Right renal pelvis (tissue), 4 donors: ENCODE measurements around the gene RER1. TPM values are rescaled to one million over a fixed set of nuclear protein-coding genes. Genes with fewer than 3 reads are reported as not detected.

Experiments used
- polyA plus RNA-seq, 4 donors: library from polyadenylated mRNA; unstranded; fragments of 120-200 nt; gene quantifications; one replicate each; pipeline ENCODE4 v1.2.1, GENCODE V29; 2013; ENCODE audit not compliant: insufficient read length in 4 of 4

RER1 gene
- polyA plus RNA-seq, 4 donors, result 122 to 126 (median 125) TPM

Other genes with a start within 250 kb of the RER1 start
- gene FAAP20, start 197.1 kb upstream of the RER1 start, polyA plus RNA-seq, result 10 to 100 TPM; 31.9 to 68.8 (median 36.5) TPM
- gene SKI, start 163.5 kb upstream of the RER1 start, polyA plus RNA-seq, result 10 to 100 TPM; 52.8 to 64.9 (median 57.0) TPM
- 10 to 100 TPM; 10.0 to 15.6 (median 11.5) TPM for gene MORN1, start 287 bp upstream of the RER1 start, polyA plus RNA-seq
- 10 to 100 TPM; 21.0 to 29.9 (median 23.3) TPM for gene PEX10, start 20.7 kb downstream of the RER1 start, polyA plus RNA-seq
- 1 to 10 TPM in 3 of 4 donors, under 1 TPM in 1; 0.86 to 2.4 (median 1.4) TPM for gene PLCH2, start 84.4 kb downstream of the RER1 start, polyA plus RNA-seq
- gene PANK4, start 134.8 kb downstream of the RER1 start, polyA plus RNA-seq, result 10 to 100 TPM; 27.3 to 30.8 (median 29.3) TPM
- gene HES5, start 138.4 kb downstream of the RER1 start, polyA plus RNA-seq, result under 1 TPM; 0.32 to 0.56 (median 0.49) TPM
- gene TNFRSF14, start 164.5 kb downstream of the RER1 start, polyA plus RNA-seq, result 10 to 100 TPM; 18.8 to 24.3 (median 21.3) TPM
- gene PRXL2B, start 194.9 kb downstream of the RER1 start, polyA plus RNA-seq, result 10 to 100 TPM; 37.4 to 51.2 (median 39.9) TPM
- gene MMEL1, start 241.2 kb downstream of the RER1 start, polyA plus RNA-seq, result 1 to 10 TPM; 1.9 to 4.0 (median 3.2) TPM